G401.6 (cell line): ENCODE data around the gene SPINT1.

Experiments
- FAIRE-seq: peaks from 2 replicates; lab custom pipeline; 2012; peaks lifted over from hg19 to GRCh38; lab: Jason Lieb, UNC

SPINT1 gene, protein sequence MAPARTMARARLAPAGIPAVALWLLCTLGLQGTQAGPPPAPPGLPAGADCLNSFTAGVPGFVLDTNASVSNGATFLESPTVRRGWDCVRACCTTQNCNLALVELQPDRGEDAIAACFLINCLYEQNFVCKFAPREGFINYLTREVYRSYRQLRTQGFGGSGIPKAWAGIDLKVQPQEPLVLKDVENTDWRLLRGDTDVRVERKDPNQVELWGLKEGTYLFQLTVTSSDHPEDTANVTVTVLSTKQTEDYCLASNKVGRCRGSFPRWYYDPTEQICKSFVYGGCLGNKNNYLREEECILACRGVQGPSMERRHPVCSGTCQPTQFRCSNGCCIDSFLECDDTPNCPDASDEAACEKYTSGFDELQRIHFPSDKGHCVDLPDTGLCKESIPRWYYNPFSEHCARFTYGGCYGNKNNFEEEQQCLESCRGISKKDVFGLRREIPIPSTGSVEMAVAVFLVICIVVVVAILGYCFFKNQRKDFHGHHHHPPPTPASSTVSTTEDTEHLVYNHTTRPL

GRCh38 chr15:40843885-40844695 lies at the start of gene SPINT1:
SPINT1 (plus strand) TSS chr15:40844048; CDS start chr15:40844555, 507 bp downstream.
- no peak for FAIRE-seq

DNA sequence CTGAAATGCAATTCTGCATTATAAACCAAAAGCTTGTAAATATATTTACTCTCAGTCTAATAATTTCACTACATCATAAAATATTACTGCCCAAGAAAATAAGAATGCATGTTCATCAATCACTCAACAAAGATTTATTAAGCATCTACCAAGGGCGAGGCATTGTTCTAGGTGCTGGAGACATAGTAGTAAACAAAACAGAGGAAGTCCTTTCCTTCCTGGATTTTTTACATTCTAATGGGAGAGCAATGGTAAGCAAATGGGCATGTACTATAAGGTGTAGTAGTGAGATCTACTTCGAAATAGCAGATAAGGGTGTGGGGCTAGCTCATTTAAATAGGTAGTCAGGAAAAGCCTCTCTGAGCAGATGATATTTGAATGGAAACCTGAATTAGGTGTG lies 47.8 kb upstream of the SPINT1 start:
- no peak for FAIRE-seq

DNA sequence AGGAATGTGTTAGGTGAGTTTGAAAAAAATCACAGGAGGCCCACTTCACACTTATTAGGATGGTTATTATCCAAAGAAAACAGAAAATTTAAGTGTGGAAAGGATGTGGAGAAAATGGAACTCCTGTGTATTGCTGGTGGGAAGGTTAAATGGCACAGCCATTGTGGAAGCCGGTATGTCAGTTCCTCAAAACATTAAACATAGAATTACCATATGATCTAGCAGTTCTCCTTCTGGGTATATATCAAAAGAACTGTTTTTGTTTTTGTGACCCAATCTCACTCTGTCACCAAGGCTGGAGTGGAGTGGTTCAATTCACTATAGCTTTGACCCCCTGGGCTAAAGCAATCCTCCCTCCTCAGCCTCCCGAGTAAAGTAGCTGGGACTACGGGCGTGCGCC lies 47.3 kb upstream of the SPINT1 start:
- FAIRE-seq, result no peak

GRCh38 chr15:40799523-40799922 lies 44.3 kb upstream of the SPINT1 start:
- no peak for FAIRE-seq

GRCh38 chr15:40803076-40803475 lies 40.8 kb upstream of the SPINT1 start:
- no peak for FAIRE-seq

DNA sequence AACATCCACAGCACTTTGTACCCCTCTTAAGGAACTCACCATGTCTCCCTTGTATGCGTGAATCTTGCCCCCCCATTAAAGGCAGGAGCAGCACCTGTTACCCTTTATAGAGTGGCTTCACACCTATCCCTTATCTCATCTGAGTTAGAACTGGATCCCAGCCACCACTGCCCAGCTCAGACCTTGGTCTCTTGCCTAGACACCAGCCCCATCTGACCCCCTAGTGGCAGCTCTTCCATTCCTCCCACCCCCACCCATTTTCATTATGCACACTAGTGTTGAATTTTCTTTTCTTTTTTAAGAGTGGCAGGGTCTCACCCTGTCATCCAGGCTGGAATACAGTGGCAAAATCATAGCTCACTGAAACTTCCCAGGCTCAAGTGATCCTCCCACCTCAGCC lies 40.2 kb upstream of the SPINT1 start:
- FAIRE-seq, result no peak

DNA sequence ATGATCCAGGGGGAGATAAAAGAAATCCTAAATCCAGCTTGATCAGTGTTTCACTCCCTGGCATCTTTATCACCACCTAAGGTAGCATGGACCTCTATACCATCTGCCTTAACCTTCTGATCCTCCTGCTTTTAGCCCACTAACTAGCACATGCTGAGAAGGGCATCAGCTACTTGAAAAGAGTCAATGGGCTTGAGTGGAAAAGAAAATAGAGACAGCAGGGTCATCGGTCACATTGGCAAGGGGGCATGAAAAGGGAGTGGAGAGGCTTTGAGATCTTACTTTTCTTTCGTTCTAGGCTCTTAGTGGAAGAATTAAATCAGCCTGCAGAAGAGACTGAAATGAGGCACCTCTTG lies 37.2 kb upstream of the SPINT1 start:
- no peak for FAIRE-seq

DNA sequence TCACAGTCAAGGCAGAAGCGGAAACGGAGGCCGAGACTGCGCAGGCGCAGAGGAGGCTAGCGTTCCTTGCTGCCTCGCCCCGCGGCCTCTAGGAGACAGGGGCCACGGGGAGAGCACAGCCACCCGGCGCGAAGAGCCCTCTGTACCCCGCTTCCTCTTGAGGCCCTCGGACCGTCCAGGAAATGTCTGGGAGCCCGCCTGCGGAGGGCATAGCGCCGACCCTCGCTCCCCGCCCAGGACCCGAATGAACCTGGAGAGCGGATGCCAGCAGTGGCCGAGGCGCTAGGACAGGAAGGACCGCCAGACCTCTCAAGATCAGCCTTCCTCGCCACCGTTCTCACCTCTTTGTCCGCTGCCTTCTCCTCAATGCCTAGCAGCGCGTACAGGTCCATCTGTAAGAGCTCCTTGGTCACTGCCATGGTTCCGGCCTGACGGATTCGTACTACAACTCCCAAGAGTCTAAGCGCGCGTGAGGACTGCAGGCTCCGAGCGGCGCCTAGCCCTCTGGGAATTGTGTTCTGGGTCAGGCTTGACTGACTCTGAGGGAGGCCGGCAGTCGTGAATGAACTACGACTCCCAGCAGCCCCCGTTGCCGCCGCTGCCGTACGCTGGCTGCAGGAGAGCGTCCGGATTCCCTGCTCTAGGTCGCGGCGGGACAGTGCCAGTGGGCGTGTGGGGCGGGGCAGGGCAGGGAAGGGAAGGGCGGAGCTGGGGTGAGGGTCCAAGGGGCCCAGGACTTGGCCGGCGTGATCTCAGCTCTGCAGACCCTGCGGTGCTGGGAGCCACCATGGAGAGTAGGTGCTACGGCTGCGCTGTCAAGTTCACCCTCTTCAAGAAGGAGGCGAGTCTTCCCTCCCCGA lies 36.6 kb upstream of the SPINT1 start, which contains the start of the genes DNAJC17 and ZFYVE19:
DNAJC17 (minus strand) TSS at position 446 of the 860 bp plus-strand sequence; CDS start at position 419, 27 bp downstream.
ZFYVE19 (plus strand) TSS at position 62 of the 860 bp plus-strand sequence; CDS start at position 563, 501 bp downstream.
- peak; percentile 94 for FAIRE-seq

GRCh38 chr15:40807888-40808461 lies 35.9 kb upstream of the SPINT1 start:
- FAIRE-seq, result no peak

GRCh38 chr15:40808861-40809450 lies 34.9 kb upstream of the SPINT1 start:
- FAIRE-seq, result no peak

GRCh38 chr15:40812721-40813425 lies 31.0 kb upstream of the SPINT1 start:
- FAIRE-seq, result no peak

GRCh38 chr15:40815042-40815698 lies 28.7 kb upstream of the SPINT1 start:
- no peak for FAIRE-seq

DNA sequence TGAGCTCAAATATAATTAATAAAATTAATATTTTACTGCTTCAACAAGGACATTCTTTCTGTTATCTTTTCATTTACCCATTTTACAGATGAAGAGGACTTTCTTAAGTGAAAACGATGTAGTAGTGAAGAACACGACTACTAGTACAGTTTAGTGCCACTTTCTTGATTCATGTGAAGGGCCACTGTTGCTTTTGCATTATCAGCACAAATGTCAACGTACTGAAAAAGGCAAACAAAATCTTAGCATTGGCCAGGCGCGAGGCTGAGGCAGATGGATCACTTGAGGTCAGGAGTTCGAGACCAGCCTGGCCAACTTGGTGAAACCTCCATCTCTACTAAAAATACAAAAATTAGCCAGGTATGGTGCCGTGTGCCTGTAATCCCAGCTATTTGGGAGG lies 24.8 kb upstream of the SPINT1 start:
- FAIRE-seq, result no peak

GRCh38 chr15:40821195-40821594 lies 22.7 kb upstream of the SPINT1 start:
- FAIRE-seq, result no peak

GRCh38 chr15:40823572-40824343 lies 20.1 kb upstream of the SPINT1 start:
- FAIRE-seq, result no peak

DNA sequence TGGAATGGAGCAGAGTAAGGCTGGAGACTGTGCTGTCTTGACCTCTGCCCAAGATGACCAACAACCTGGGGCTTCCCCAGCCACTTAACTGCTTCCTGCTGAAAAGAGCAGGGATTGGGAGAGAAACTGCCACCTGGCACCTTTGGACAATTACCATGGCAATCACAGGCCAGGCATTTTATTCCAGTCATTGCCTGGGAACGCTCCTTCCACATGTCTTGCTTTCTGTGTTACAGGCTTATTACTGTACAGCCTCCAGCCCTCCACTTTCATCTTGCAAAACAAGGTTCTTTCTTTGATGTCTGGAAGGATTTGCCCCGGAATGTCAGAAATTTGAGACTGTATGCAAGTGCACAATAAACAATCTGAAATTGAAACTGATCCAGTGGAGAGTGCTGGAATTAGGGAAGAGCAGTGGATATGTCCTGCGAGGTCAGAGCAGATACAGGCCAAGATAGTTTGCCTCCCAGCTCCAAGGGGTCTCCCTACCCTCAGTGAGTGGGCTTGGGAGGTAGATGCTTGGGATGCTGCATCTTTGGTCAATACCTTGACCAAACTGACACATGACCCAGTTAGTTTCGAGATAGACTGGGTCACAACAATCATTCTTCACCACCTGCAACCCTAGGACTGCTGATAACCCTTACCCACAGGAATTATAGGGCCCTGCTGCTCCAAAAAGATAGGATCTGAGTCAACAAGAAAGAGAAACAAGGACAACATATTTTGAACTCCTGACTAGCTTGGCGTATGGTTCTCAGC lies 18.0 kb upstream of the SPINT1 start:
- no peak for FAIRE-seq

DNA sequence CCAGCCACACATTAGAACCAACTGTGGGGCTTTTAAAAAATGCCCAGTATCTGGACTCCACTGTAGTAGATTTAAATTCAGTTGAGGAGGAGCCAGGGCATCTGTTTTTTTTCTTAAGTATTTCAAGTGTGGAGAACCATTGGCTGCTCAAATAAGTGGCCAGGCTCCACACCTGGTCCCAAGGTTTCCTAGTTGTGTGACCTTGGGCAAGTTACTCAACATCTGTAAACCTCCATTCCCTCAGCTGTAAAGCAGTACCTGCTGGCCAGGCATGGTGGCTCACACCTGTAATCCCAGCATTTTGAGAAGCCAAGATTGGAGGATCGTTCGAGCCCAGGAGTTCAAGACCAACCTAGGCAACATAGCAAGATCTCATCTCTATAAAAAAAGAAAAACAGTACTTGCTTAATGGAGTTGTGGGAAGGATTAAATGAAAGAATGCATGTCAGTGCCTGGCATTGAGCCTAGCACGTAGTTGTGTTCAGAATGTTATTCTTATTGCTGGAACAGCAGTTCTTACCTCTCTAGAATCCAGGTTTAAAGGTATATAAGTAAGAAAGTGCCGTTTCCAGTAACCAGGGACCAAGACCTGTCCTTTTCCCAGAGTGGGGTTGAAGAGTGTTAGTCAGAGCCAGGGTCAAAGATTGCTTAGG lies 17.3 kb upstream of the SPINT1 start:
- no peak for FAIRE-seq

DNA sequence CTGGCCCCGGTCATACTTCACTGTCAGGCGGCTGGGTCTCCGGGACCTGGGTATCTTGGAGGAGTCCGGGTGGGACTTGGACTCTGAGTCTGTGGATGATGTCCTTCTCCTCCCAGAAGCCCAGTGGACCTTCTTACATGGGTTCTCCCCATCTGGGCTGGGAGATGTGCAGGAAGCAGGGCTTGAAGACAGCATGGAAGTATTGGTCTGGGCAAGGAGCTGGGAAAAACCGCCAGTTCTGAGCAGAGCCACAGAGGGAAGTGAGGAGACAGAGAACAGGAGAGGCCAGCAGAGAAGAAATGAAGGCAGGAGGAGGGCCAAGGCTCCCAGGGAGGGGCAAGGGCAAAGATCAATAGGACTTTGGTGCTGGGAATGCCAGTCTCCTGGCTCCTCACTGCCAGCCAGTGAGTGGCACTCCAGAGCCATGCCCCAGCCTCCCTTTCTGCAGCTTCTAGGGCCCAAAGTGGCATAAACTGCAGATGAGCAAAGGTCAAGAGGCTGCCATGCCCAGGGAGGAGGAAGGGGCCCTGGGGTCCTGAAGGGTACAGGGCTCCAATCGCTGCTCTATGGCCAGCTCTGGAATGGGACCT lies 15.3 kb upstream of the SPINT1 start, which contains the start of gene PPP1R14D:
PPP1R14D (minus strand) TSS at position 262 of the 590 bp plus-strand sequence; CDS start at position 195, 67 bp downstream.
- no peak for FAIRE-seq
